Lower leg skin (tissue), 3 donors: ENCODE results near the gene LSM8.

Experiments
- CTCF ChIP-seq, 3 donors: fragments of 450-650 bp; IDR thresholded peaks; one replicate each; pipeline ENCODE4 v1.5.1; 2016; ENCODE audit warnings: antibody characterized with exemption in 3 of 3, mild to moderate bottlenecking in 3 of 3, moderate library complexity in 2 of 3
- POLR2A ChIP-seq, 2 donors: fragments of 450-650 bp; IDR thresholded peaks; one replicate each; pipeline ENCODE4 v1.6.1; 2016 to 2017; ENCODE audit warnings: antibody characterized with exemption in 2 of 2, mild to moderate bottlenecking in 1 of 2, moderate library complexity in 1 of 2

- TF ChIP-seq CTCF (IDR thresholded peaks at IDR 0.05), result no peak
- TF ChIP-seq POLR2A (IDR thresholded peaks at IDR 0.05), result no peak
Measured at GRCh38 chr7:118148930-118149329, 35.0 kb upstream of the LSM8 start.
